Naive B cell (primary cell): ENCODE results near the gene CSTA. TPM values are rescaled to one million over a fixed set of nuclear protein-coding genes. Genes with fewer than 3 reads are reported as not detected.

Source experiments
- ATAC-seq, 2 donors: fragments of 150-1000 bp; cut with Tn5 transposase; 2 replicates each; pipeline ENCODE4 v1.10.0; 2021; ENCODE audit warnings: low read depth in 2 of 2, mild to moderate bottlenecking in 2 of 2, moderate library complexity in 2 of 2
- DNase-seq: peaks from one replicate; pipeline ENCODE4 v3.0.0; 2022
- H3K27ac Mint-ChIP-seq, 6 donors: one replicate each; pipeline ENCODE4 v1.8.0; 2020 to 2022; ENCODE audit warnings: mild to moderate bottlenecking in 6 of 6, mixed read lengths in 6 of 6, moderate library complexity in 5 of 6, inconsistent platforms in 2 of 6
- H3K27me3 Mint-ChIP-seq, 3 donors: one replicate each; pipeline ENCODE4 v1.8.0; 2021 to 2022; ENCODE audit warnings: mixed read lengths in 3 of 3, mild to moderate bottlenecking in 1 of 3
- H3K36me3 Mint-ChIP-seq, 2 donors: one replicate each; pipeline ENCODE4 v1.8.0; 2020 to 2022; ENCODE audit warnings: mixed read lengths in 2 of 2, inconsistent platforms in 1 of 2, mild to moderate bottlenecking in 1 of 2
- H3K4me1 Mint-ChIP-seq, 3 donors: one replicate each; pipeline ENCODE4 v1.8.0; 2020 to 2022; ENCODE audit warnings: mixed read lengths in 3 of 3, inconsistent platforms in 1 of 3, mild to moderate bottlenecking in 1 of 3, moderate library complexity in 1 of 3
- H3K4me3 Mint-ChIP-seq, 8 donors: one replicate each; pipeline ENCODE4 v1.8.0; 2020 to 2022; ENCODE audit warnings: mild to moderate bottlenecking in 8 of 8, mixed read lengths in 8 of 8, moderate library complexity in 8 of 8, inconsistent platforms in 2 of 8
- H3K9me3 Mint-ChIP-seq, 7 donors: one replicate each; pipeline ENCODE4 v1.8.0; 2020 to 2022; ENCODE audit warnings: mixed read lengths in 7 of 7, mild to moderate bottlenecking in 5 of 7, inconsistent platforms in 2 of 7, moderate library complexity in 1 of 7
- polyA plus RNA-seq, 6 donors: library from polyadenylated mRNA; unstranded; fragments of 300-500 nt; fragmentation: Illumina TruSeq; gene quantifications; one replicate each; pipeline ENCODE4 v1.2.3, GENCODE V29; 2021; ENCODE audit warnings: low read depth in 6 of 6

Gene CSTA
- polyA plus RNA-seq, result 1 to 10 TPM in 1 of 6 donors, under 1 TPM in 3, not detected in 2; 0.57 to 2.5 (median 0.67) TPM

DNA sequence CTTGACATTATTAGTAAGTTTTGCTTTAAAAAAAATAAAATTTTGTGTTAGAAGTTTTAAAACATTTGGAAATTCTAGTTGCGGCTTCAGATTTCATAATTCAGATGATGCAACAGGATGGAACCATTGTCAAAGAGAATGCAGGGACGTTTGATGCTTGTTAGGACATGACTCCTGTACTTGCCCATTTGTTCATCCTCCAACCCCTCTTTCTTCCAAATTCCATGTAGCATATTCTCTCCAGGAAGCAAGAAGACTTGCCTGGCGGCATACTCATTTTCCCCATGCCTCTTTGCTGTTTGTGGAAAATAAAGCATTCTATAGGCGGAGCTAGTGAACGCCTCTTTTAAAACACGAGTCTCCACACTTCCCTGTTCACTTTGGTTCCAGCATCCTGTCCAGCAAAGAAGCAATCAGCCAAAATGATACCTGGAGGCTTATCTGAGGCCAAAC lies at the start of gene CSTA:
Gene CSTA, plus strand, starts transcription at position 378 of the 453 bp plus-strand sequence. Its CDS starts 45 bp downstream, at position 423.
- Mint-ChIP-seq H3K9me3 (peaks cover 0 to 7% (median 6%) of the 10 kb centered on the region in 7 donors), H3K27ac (peak within 1 kb of the TSS in 1 of 6 donors; percentile 21), H3K36me3 (peaks cover 0 to 6% of the 10 kb centered on the region in 2 donors), H3K4me3 (no peak within 1 kb of the TSS), H3K27me3 (peaks cover 0 to 4% (median under 1%) of the 10 kb centered on the region in 3 donors), H3K4me1 (no peaks in the 10 kb centered on the region)
- ATAC-seq, result no peak
- DNase-seq, result no peak

GRCh38 chr3:122281891-122282290 lies 43.2 kb upstream of the CSTA start:
- H3K27me3 Mint-ChIP-seq, result peaks cover 0 to 10% (median 0%) of the 10 kb centered on the region in 3 donors
- H3K36me3 Mint-ChIP-seq, result peaks cover 0 to 6% of the 10 kb centered on the region in 2 donors
- H3K4me1 Mint-ChIP-seq, result peaks cover 0 to 4% (median 0%) of the 10 kb centered on the region in 3 donors
- H3K4me3 Mint-ChIP-seq, result no peak overlapping the region
- DNase-seq (no peak), ATAC-seq (no peak)
- no peak overlapping the region for H3K27ac Mint-ChIP-seq
- no peaks in the 10 kb centered on the region for H3K9me3 Mint-ChIP-seq

DNA sequence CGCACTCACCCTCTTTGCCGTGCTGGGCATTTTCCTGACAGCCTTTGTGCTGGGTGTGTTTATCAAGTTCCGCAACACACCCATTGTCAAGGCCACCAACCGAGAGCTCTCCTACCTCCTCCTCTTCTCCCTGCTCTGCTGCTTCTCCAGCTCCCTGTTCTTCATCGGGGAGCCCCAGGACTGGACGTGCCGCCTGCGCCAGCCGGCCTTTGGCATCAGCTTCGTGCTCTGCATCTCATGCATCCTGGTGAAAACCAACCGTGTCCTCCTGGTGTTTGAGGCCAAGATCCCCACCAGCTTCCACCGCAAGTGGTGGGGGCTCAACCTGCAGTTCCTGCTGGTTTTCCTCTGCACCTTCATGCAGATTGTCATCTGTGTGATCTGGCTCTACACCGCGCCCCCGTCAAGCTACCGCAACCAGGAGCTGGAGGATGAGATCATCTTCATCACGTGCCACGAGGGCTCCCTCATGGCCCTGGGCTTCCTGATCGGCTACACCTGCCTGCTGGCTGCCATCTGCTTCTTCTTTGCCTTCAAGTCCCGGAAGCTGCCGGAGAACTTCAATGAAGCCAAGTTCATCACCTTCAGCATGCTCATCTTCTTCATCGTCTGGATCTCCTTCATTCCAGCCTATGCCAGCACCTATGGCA lies 41.1 kb upstream of the CSTA start:
- no peak for ATAC-seq
- peaks cover 0 to 10% (median 0%) of the 10 kb centered on the region in 3 donors for H3K27me3 Mint-ChIP-seq

GRCh38 chr3:122284486-122284885 lies 40.6 kb upstream of the CSTA start:
- Mint-ChIP-seq H3K9me3 (no peaks in the 10 kb centered on the region), H3K4me1 (peaks cover 0 to 4% (median 0%) of the 10 kb centered on the region in 3 donors), H3K27me3 (peaks cover 0 to 10% (median 0%) of the 10 kb centered on the region in 3 donors), H3K27ac (peak overlapping the region in 1 of 6 donors; percentile 16), H3K4me3 (no peak overlapping the region), H3K36me3 (peaks cover 0 to 6% of the 10 kb centered on the region in 2 donors)
- ATAC-seq (no peak), DNase-seq (no peak)

More for the DNA sequence above, 41.1 kb upstream of the CSTA start:
- peak overlapping the region in 1 of 6 donors; percentile 16 for H3K27ac Mint-ChIP-seq
- H3K4me1 Mint-ChIP-seq, result peaks cover 0 to 4% (median 0%) of the 10 kb centered on the region in 3 donors
- no peaks in the 10 kb centered on the region for H3K9me3 Mint-ChIP-seq
- no peak for DNase-seq
- H3K4me3 Mint-ChIP-seq, result peak overlapping the region in 1 of 8 donors; percentile 30
- H3K36me3 Mint-ChIP-seq, result peaks cover 0 to 6% of the 10 kb centered on the region in 2 donors

DNA sequence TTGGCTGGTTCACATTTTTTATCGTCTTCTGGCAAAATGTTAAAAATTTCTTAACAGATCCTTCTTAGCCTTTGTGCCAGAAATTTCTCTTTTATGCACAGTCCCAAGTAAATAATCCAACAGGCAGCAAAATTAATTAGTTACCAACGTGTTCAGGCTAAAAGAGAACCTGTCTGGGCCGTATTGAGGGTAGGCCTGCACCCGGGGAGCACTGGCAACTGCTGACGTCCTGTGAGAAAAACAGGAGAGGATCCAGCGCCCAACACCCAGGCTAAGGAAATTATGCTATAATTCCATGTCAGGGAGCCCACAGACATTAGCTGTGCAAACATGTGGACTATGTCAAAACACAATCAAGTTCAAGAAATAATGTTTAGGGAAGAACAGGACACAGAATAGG lies 30.7 kb upstream of the CSTA start:
- no peaks in the 10 kb centered on the region for H3K36me3 Mint-ChIP-seq
- peak overlapping the region in 1 of 8 donors; percentile 36 for H3K4me3 Mint-ChIP-seq
- no peak overlapping the region for H3K27ac Mint-ChIP-seq
- H3K9me3 Mint-ChIP-seq, result peaks cover 0 to 2% (median 0%) of the 10 kb centered on the region in 7 donors
- DNase-seq (no peak), ATAC-seq (no peak)
- H3K27me3 Mint-ChIP-seq, result no peaks in the 10 kb centered on the region
- peaks cover 8 to 10% (median 9%) of the 10 kb centered on the region in 3 donors for H3K4me1 Mint-ChIP-seq

GRCh38 chr3:122295266-122296062 lies 29.6 kb upstream of the CSTA start:
- Mint-ChIP-seq H3K27ac (no peak overlapping the region), H3K9me3 (peaks cover 0 to 8% (median 2%) of the 10 kb centered on the region in 7 donors), H3K4me3 (no peak overlapping the region), H3K36me3 (peaks cover 0 to 5% of the 10 kb centered on the region in 2 donors), H3K27me3 (no peaks in the 10 kb centered on the region), H3K4me1 (peaks cover 8 to 10% (median 9%) of the 10 kb centered on the region in 3 donors)
- peak; percentile 35 to 54 for ATAC-seq
- DNase-seq, result no peak

- DNase-seq, result no peak
- no peak overlapping the region for H3K4me3 Mint-ChIP-seq
- peak overlapping the region in 2 of 6 donors; percentile 33 to 58 for H3K27ac Mint-ChIP-seq
- H3K4me1 Mint-ChIP-seq, result peaks cover 8 to 10% (median 9%) of the 10 kb centered on the region in 3 donors
- H3K27me3 Mint-ChIP-seq, result no peaks in the 10 kb centered on the region
- peak in 1 of 2 donors; percentile 50 for ATAC-seq
- H3K36me3 Mint-ChIP-seq, result peaks cover 0 to 8% of the 10 kb centered on the region in 2 donors
- H3K9me3 Mint-ChIP-seq, result peaks cover 0 to 11% (median 5%) of the 10 kb centered on the region in 7 donors
Observed at GRCh38 chr3:122298239-122298638, 26.8 kb upstream of the CSTA start.

DNA sequence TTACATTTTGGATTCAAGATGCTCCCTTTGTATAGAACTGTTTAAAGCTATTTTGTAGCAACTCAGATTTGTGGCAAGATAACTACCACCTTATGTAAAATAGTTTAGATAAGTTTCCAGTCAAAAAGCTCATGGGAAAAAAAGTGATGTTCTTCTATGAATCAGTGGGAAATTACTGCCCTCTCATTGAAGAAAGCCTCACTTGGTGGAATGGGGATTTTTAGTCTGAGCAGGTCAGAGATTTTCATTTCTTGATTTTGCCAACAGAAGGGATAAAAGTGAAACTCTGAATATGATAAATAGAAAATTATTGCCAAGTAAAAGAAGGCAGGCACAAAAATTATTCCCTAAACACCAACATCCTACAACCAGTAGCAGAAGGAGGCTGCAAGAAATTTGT lies 25.8 kb upstream of the CSTA start:
- peaks cover 0 to 8% of the 10 kb centered on the region in 2 donors for H3K36me3 Mint-ChIP-seq
- H3K9me3 Mint-ChIP-seq, result peaks cover 0 to 11% (median 5%) of the 10 kb centered on the region in 7 donors
- DNase-seq (no peak), ATAC-seq (no peak)
- no peak overlapping the region for H3K27ac Mint-ChIP-seq
- peaks cover 4 to 10% (median 9%) of the 10 kb centered on the region in 3 donors for H3K4me1 Mint-ChIP-seq
- peak overlapping the region in 1 of 8 donors; percentile 48 for H3K4me3 Mint-ChIP-seq
- H3K27me3 Mint-ChIP-seq, result no peaks in the 10 kb centered on the region

DNA sequence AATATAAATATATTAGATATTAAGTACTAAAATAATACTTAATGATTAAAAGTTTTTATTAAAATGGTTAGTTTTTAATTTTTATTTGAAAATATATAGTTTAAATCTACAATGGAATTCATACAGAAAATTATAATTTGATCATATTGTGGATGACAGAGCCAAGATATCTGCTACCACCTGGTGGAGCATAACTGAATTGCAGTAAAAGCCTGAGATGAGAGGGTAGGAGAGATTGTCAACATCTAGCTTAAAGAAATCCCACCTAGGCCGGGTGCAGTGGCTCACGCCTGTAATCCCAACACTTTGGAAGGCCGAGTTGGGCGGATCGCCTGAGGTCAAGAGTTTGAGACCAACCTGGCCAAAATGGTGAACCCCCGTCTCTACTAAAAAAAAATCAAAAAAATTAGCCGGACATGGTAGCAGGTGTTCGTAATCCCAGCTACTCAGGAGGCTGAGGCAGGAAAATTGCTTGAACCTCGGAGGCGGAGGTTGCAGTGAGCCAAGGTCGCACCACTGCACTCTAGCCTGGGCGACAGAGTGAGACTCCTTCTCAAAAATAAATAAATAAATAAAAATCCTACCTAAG lies 25.1 kb upstream of the CSTA start:
- H3K27me3 Mint-ChIP-seq, result no peaks in the 10 kb centered on the region
- peaks cover 0 to 11% (median 5%) of the 10 kb centered on the region in 7 donors for H3K9me3 Mint-ChIP-seq
- peaks cover 4 to 10% (median 9%) of the 10 kb centered on the region in 3 donors for H3K4me1 Mint-ChIP-seq
- no peak overlapping the region for H3K4me3 Mint-ChIP-seq
- peaks cover 0 to 8% of the 10 kb centered on the region in 2 donors for H3K36me3 Mint-ChIP-seq
- DNase-seq (peak; percentile 19), ATAC-seq (no peak)
- H3K27ac Mint-ChIP-seq, result no peak overlapping the region

GRCh38 chr3:122301063-122301462 lies 24.0 kb upstream of the CSTA start:
- H3K27me3 Mint-ChIP-seq, result no peaks in the 10 kb centered on the region
- ATAC-seq, result no peak
- no peak for DNase-seq
- peaks cover 0 to 11% (median 5%) of the 10 kb centered on the region in 7 donors for H3K9me3 Mint-ChIP-seq
- H3K4me3 Mint-ChIP-seq, result no peak overlapping the region
- peaks cover 0 to 8% of the 10 kb centered on the region in 2 donors for H3K36me3 Mint-ChIP-seq
- H3K4me1 Mint-ChIP-seq, result peaks cover 4 to 10% (median 9%) of the 10 kb centered on the region in 3 donors
- peak overlapping the region in 1 of 6 donors; percentile 12 for H3K27ac Mint-ChIP-seq

- H3K27me3 Mint-ChIP-seq, result peaks cover 0 to 7% (median 0%) of the 10 kb centered on the region in 3 donors
- H3K4me3 Mint-ChIP-seq, result no peak overlapping the region
- H3K9me3 Mint-ChIP-seq, result peaks cover 0 to under 1% (median 0%) of the 10 kb centered on the region in 7 donors
- peak overlapping the region in 1 of 6 donors; percentile 24 for H3K27ac Mint-ChIP-seq
- H3K36me3 Mint-ChIP-seq, result no peaks in the 10 kb centered on the region
- no peak for DNase-seq
- no peak for ATAC-seq
- no peaks in the 10 kb centered on the region for H3K4me1 Mint-ChIP-seq
Observed at GRCh38 chr3:122305818-122306621, 19.0 kb upstream of the CSTA start.

- ATAC-seq, result no peak
- no peaks in the 10 kb centered on the region for H3K9me3 Mint-ChIP-seq
- H3K36me3 Mint-ChIP-seq, result no peaks in the 10 kb centered on the region
- no peak overlapping the region for H3K27ac Mint-ChIP-seq
- H3K4me1 Mint-ChIP-seq, result no peaks in the 10 kb centered on the region
- H3K27me3 Mint-ChIP-seq, result peaks cover 0 to 9% (median 0%) of the 10 kb centered on the region in 3 donors
- DNase-seq, result no peak
- H3K4me3 Mint-ChIP-seq, result no peak overlapping the region
Observed at GRCh38 chr3:122306622-122306953, 18.5 kb upstream of the CSTA start.
